ENCODE data around the gene FAM217B.

DNA sequence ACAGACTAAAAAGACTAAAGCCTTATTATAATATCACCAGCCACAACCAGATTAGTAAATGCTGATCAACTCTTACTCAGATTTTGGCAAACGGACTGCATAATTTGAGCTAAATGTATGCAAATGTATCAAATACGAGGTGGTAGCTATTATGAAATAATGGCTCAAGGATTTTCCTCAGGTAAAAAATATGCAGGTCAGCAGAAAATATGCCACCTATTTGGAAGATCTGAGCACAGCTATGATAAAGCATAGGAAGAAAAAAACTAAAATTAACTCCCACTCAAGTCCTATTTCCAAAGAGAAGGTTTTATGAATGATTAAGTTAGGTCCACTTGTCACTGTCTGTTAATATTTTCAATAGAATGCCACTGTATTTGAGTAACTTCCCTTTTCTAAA, 29.1 kb upstream of the FAM217B start:
- no peak for TF ChIP-seq POLR2A (IDR thresholded peaks at IDR 0.05; ENCODE audit: borderline replicate concordance, extremely low read depth, insufficient read depth, insufficient read length)
- TF ChIP-seq SIN3A (IDR thresholded peaks at IDR 0.05; ENCODE audit: low read depth): no peak
- TF ChIP-seq CTCF (IDR thresholded peaks at IDR 0.05 in 2 of 3, conservative IDR thresholded peaks at IDR 0.05 in 1 of 3; ENCODE audit: borderline replicate concordance in 1 of 3, insufficient read depth in 1 of 3, low read depth in 2 of 3, low read length in 2 of 3): no peak
- no peak for TF ChIP-seq EZH2 (IDR thresholded peaks at IDR 0.05)
- no peak for TF ChIP-seq REST (IDR thresholded peaks at IDR 0.05; ENCODE audit: low read depth)
- TF ChIP-seq RAD21 (IDR thresholded peaks at IDR 0.05; ENCODE audit: low read depth): no peak
- no peak for TF ChIP-seq MAX (IDR thresholded peaks at IDR 0.05)
- no peak for TF ChIP-seq POLR2AphosphoS5 (IDR thresholded peaks at IDR 0.05; ENCODE audit: low read depth, low read length)
- no peak for TF ChIP-seq YY1 (IDR thresholded peaks at IDR 0.05; ENCODE audit: extremely low read depth, insufficient replicate concordance, low read depth, low read length)
- no peak for TF ChIP-seq ZNF274 (IDR thresholded peaks at IDR 0.05; ENCODE audit: low read depth, low read length)
- no peak for TF ChIP-seq FOSL1 (IDR thresholded peaks at IDR 0.05; ENCODE audit: low read depth)

Data from HCT116 (cell line).